CD4-positive, alpha-beta memory T cell (primary cell): ENCODE results near the gene POTEH. TPM values are rescaled to one million over a fixed set of nuclear protein-coding genes. Genes with fewer than 3 reads are reported as not detected.
"Not testable (repeated sequence)": the region's sequence is repeated elsewhere in the genome, so short reads cannot be mapped to it uniquely, and the experiment has no call there.

ENCODE experiments used
- CTCF ChIA-PET: fragments of 350-600 bp; sonication (Branson Sonifier 250); formaldehyde crosslinking; loops from one replicate; lab custom pipeline; 2021; ENCODE audit warnings: inconsistent platforms; ENCODE audit not compliant: partially characterized antibody; lab: Charles Lee
- POLR2A ChIA-PET: fragments of 350-600 bp; sonication (Branson Sonifier 250); formaldehyde crosslinking; loops from one replicate; lab custom pipeline; 2021; ENCODE audit not compliant: partially characterized antibody; lab: Charles Lee
- DNase-seq, 5 donors: peaks; one replicate each; pipeline versions ENCODE4 v3.0.0 to v3.0.0-alpha.2; 2020 to 2022; ENCODE audit warnings: mixed read lengths in 1 of 5
- H3K27ac ChIP-seq: one replicate; pipeline ENCODE4 v1.7.0; 2013; ENCODE audit warnings: low read depth, low read length
- H3K27me3 ChIP-seq: 2 replicates; pipeline ENCODE4 v1.7.0; 2013; ENCODE audit warnings: mild to moderate bottlenecking, low read length, moderate library complexity; ENCODE audit not compliant: insufficient read depth
- H3K36me3 ChIP-seq: 2 replicates; pipeline ENCODE4 v1.7.0; 2013; ENCODE audit warnings: mild to moderate bottlenecking, low read length, moderate library complexity; ENCODE audit not compliant: insufficient read depth
- H3K4me1 ChIP-seq: 2 replicates; pipeline ENCODE4 v1.7.0; 2013; ENCODE audit warnings: mild to moderate bottlenecking, low read length, moderate library complexity; ENCODE audit not compliant: insufficient read depth
- H3K4me3 ChIP-seq, 2 donors: one replicate each; pipeline ENCODE4 v1.7.0; 2013; ENCODE audit warnings: low read length in 2 of 2, mild to moderate bottlenecking in 1 of 2
- H3K9me3 ChIP-seq, 2 donors: one replicate each; pipeline ENCODE4 v1.7.0; 2013; ENCODE audit warnings: low read length in 2 of 2, control low read depth in 1 of 2; ENCODE audit not compliant: control insufficient read depth in 1 of 2
- H3K27ac Mint-ChIP-seq, 7 donors: one replicate each; pipeline ENCODE4 v1.8.0; 2020 to 2021; ENCODE audit warnings: mixed read lengths in 7 of 7, mild to moderate bottlenecking in 6 of 7, inconsistent platforms in 3 of 7, moderate library complexity in 3 of 7
- H3K27me3 Mint-ChIP-seq, 2 donors: one replicate each; pipeline ENCODE4 v1.8.0; 2020 to 2021; ENCODE audit warnings: mixed read lengths in 2 of 2
- H3K36me3 Mint-ChIP-seq, 2 donors: one replicate each; pipeline ENCODE4 v1.8.0; 2020 to 2021; ENCODE audit warnings: mixed read lengths in 2 of 2, inconsistent platforms in 1 of 2, mild to moderate bottlenecking in 1 of 2
- H3K4me1 Mint-ChIP-seq, 4 donors: one replicate each; pipeline ENCODE4 v1.8.0; 2020 to 2021; ENCODE audit warnings: mixed read lengths in 4 of 4, mild to moderate bottlenecking in 1 of 4
- H3K4me3 Mint-ChIP-seq, 8 donors: one replicate each; pipeline ENCODE4 v1.8.0; 2020 to 2021; ENCODE audit warnings: mixed read lengths in 8 of 8, mild to moderate bottlenecking in 7 of 8, moderate library complexity in 6 of 8, inconsistent platforms in 3 of 8
- H3K9me3 Mint-ChIP-seq, 8 donors: one replicate each; pipeline ENCODE4 v1.8.0; 2020 to 2021; ENCODE audit warnings: mixed read lengths in 8 of 8, mild to moderate bottlenecking in 5 of 8, inconsistent platforms in 3 of 8, moderate library complexity in 1 of 8
- intact Hi-C: fragments of 100-400 bp; cut with micrococcal nuclease; formaldehyde crosslinking; loops from one replicate; pipeline ENCODE4 v1.15.1; 2023
- polyA plus RNA-seq, 2 donors: library from polyadenylated mRNA; unstranded; fragments of 300-500 nt; fragmentation: Illumina TruSeq; gene quantifications; one replicate each; pipeline ENCODE4 v1.2.3, GENCODE V29; 2021
- total RNA-seq, 2 experiments: library from RNA; stranded (reverse); gene quantifications; one replicate each; pipeline ENCODE4 v1.2.3, GENCODE V29; 2021

Gene POTEH
- total and polyA plus RNA-seq, 4 experiments from 2014 or later: not detected

DNA sequence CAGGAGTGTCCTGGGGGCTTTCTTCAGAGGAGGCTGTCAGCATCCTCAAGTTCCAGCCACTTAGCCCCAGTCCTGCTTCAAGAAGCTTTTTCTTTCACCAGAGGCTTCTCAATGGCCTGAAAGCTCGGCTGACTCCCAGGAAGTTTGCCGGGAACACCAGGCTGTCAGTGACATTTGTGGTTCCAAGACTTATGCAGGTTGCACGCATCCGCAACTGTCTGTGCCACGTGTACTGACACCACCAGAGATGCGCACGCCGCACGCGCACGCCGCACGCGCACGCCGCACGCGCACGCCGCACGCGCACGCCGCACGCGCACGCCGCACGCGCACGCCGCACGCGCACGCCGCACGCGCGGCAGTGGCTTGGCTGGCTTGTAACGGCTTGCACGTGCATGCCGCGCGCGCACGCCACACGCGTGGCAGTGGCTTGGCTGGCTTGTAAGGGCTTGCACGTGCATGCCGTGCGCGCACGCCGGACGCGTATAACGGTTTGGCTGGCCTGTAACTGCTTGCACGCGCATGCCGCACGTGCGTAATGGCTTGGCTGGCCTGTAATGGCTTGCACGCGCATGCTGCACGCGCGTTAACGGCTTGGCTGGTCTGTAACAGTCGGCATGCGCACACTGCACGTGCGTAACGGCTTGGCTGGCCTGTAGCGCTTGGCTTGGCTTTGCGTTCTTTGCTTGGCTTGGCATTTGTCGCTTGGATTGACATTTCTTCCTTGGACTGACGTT lies 646 bp upstream of the POTEH start:
- H3K9me3 ChIP-seq, H3K4me1 Mint-ChIP-seq, H3K4me3 Mint-ChIP-seq, H3K4me3 ChIP-seq, H3K27me3 Mint-ChIP-seq, H3K36me3 ChIP-seq, H3K27me3 ChIP-seq, DNase-seq, H3K36me3 Mint-ChIP-seq, POLR2A ChIA-PET, H3K27ac ChIP-seq, H3K9me3 Mint-ChIP-seq, H3K4me1 ChIP-seq, CTCF ChIA-PET, intact Hi-C loops, H3K27ac Mint-ChIP-seq: not testable (repeated sequence)

DNA sequence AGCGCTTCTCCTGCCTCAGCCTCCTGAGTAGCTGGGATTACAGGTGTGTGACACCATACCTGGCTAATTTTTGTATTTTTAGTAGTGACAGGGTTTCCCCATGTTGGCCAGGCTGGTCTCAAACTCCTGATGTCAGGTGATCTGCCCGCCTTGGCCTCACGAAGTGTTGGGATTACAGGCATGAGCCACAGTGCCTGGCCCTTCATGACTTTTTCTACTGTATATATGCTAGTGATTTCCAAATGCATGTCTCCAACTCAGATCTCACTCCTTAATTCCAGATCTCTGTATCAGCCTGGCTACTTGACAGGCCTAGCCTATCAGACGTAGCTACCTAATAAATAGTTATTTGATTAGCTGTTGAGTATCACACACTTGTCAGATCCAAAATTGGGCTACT lies 23.8 kb downstream of the POTEH start:
- CTCF ChIA-PET, H3K9me3 ChIP-seq, DNase-seq, H3K4me1 ChIP-seq, H3K36me3 ChIP-seq, H3K4me1 Mint-ChIP-seq, H3K27ac ChIP-seq, H3K9me3 Mint-ChIP-seq, H3K36me3 Mint-ChIP-seq, H3K4me3 Mint-ChIP-seq, H3K27me3 ChIP-seq, POLR2A ChIA-PET, H3K27me3 Mint-ChIP-seq, intact Hi-C loops, H3K4me3 ChIP-seq, H3K27ac Mint-ChIP-seq: not testable (repeated sequence)

DNA sequence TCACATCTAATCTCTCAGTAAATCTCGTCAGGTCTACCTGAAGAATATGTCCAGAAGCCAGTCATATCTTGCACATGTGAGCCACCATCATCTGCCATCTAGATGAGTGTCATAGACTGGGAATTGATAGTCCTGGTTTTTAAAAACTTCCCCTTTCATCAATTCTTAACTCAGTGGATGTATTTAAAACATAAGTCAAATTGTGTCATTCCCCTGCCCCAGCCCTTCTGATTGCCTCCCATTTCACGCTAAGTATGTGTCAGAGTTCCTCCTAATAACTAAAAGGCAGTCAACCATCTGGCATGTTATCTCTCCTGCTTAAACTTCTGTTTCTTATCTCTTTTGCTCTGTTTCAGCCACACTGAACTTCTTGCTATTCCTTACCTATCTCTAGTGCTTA lies 24.3 kb downstream of the POTEH start:
- H3K9me3 ChIP-seq, intact Hi-C loops, H3K27me3 Mint-ChIP-seq, H3K4me1 ChIP-seq, H3K27me3 ChIP-seq, H3K27ac ChIP-seq, H3K36me3 ChIP-seq, DNase-seq, H3K4me1 Mint-ChIP-seq, H3K27ac Mint-ChIP-seq, H3K9me3 Mint-ChIP-seq, H3K36me3 Mint-ChIP-seq, CTCF ChIA-PET, H3K4me3 ChIP-seq, H3K4me3 Mint-ChIP-seq, POLR2A ChIA-PET: not testable (repeated sequence)

DNA sequence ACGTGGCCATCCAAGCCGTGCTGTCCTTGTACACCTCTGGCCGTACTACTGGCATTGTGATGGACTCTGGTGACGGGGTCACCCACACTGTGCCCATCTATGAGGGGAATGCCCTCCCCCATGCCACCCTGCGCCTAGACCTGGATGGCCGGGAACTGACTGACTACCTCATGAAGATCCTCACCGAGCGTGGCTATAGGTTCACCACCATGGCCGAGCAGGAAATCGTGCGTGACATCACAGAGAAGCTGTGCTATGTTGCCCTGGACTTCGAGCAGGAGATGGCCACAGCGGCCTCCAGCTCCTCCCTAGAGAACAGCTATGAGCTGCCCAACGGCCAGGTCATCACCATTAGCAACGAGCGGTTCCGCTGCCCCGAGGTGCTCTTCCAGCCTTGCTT lies 32.1 kb downstream of the POTEH start:
- H3K36me3 Mint-ChIP-seq, CTCF ChIA-PET, H3K36me3 ChIP-seq, H3K27me3 ChIP-seq, DNase-seq, H3K4me1 Mint-ChIP-seq, intact Hi-C loops, H3K27me3 Mint-ChIP-seq, H3K4me1 ChIP-seq, H3K9me3 Mint-ChIP-seq, H3K4me3 ChIP-seq, H3K9me3 ChIP-seq, POLR2A ChIA-PET, H3K27ac Mint-ChIP-seq, H3K4me3 Mint-ChIP-seq, H3K27ac ChIP-seq: not testable (repeated sequence)

DNA sequence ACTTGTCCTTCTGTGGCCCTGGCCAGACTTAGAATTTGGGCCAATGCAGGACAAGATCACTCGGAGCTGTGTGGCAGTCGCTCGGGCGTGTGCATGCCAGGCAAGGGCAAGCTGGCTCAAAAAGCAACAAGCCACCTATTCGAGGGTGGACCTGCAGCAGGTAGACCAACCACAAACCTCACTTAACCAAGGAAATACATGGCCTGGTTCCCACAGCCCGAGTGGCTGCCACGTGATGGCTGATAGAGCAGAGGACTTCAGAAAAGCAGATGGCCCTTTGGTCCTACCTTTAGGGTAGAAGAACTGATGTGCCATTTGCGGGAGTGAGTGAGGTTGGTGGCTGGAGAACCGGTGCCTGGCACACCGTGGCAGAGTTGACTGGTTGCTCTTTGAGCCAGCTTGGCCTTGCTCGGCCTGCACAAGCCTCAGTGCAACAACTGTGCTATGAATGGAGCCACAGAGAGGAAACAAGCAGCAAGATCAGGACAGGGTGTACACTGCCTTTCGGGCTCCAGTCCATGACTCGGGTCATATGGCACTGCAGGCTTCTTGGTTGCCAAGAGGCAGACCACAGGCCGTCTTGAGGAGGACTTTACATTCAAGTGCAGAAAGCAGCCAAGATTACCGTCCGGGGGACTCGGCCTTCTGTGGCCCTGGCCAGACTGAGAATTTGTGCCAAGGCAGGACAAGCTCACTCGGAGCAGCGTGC lies 39.5 kb downstream of the POTEH start:
- H3K4me3 ChIP-seq, CTCF ChIA-PET, H3K9me3 Mint-ChIP-seq, H3K27ac Mint-ChIP-seq, H3K27me3 Mint-ChIP-seq, intact Hi-C loops, H3K4me1 Mint-ChIP-seq, DNase-seq, H3K36me3 Mint-ChIP-seq, H3K9me3 ChIP-seq, H3K27me3 ChIP-seq, H3K4me3 Mint-ChIP-seq, H3K36me3 ChIP-seq, POLR2A ChIA-PET, H3K4me1 ChIP-seq, H3K27ac ChIP-seq: not testable (repeated sequence)

DNA sequence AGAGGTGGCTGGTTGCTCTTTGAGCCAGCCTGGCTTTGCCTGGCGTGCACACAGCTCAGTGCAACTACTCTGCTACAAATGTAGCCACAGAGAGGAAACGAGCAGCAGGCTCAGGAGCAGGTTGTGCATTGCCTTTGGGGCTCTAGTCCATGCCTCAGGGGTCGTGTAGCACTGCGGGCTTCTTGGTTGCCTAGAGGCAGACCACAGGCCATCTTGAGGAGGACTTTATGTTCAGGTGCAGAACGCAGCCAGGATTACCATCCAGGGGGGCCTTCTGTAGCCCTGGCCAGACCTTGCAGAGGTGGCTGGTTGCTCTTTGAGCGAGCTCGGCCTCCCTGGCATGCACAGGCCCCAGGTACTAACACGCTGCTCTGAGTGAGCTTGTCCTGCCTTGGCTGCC lies 41.2 kb downstream of the POTEH start:
- H3K27ac ChIP-seq, H3K36me3 ChIP-seq, H3K4me3 Mint-ChIP-seq, POLR2A ChIA-PET, H3K36me3 Mint-ChIP-seq, H3K9me3 Mint-ChIP-seq, H3K9me3 ChIP-seq, H3K27ac Mint-ChIP-seq, DNase-seq, H3K27me3 ChIP-seq, CTCF ChIA-PET, H3K4me1 Mint-ChIP-seq, H3K4me1 ChIP-seq, H3K27me3 Mint-ChIP-seq, intact Hi-C loops, H3K4me3 ChIP-seq: not testable (repeated sequence)

DNA sequence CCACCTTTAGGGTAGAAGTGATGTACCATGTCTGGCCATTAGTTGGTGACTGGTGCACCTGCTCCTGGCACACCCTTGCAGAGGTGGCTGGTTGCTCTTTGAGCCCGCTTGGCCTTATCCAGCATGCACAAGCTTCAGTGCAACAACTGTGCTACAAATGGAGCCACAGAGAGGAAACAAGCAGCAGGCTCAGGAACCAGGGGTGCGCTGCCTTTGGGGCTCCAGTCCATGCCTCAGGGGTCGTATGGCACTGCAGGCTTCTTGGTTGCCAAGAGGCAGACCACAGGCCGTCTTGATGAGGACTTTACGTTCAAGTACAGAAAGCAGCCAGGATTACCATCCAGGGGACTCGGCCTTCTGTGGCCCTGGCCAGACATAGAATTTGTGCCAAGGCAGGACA lies 44.6 kb downstream of the POTEH start:
- H3K27me3 ChIP-seq, H3K27ac ChIP-seq, H3K27me3 Mint-ChIP-seq, DNase-seq, H3K4me3 Mint-ChIP-seq, CTCF ChIA-PET, intact Hi-C loops, POLR2A ChIA-PET, H3K36me3 Mint-ChIP-seq, H3K36me3 ChIP-seq, H3K4me1 Mint-ChIP-seq, H3K27ac Mint-ChIP-seq, H3K9me3 ChIP-seq, H3K9me3 Mint-ChIP-seq, H3K4me3 ChIP-seq, H3K4me1 ChIP-seq: not testable (repeated sequence)
